WI38 (cell line): ENCODE data around the gene CHCHD5.

ENCODE experiments used
- H3K4me3 ChIP-seq: 2 replicates; pipeline ENCODE4 v1.5.1; 2011; ENCODE audit warnings: low read depth, mild to moderate bottlenecking, control low read depth, low read length
- CTCF ChIP-seq: IDR thresholded peaks from 2 replicates; pipeline ENCODE4 v1.5.1; 2012; ENCODE audit warnings: low read depth, mild to moderate bottlenecking, control low read depth, low read length

CHCHD5 gene

GRCh38 chr2:112580084-112580483 lies 4.3 kb upstream of the CHCHD5 start:
- H3K4me3 ChIP-seq = no peak overlapping the region
- TF ChIP-seq CTCF = no peak

GRCh38 chr2:112582314-112582746 lies 2.1 kb upstream of the CHCHD5 start:
- TF ChIP-seq CTCF = peak; percentile 38
- H3K4me3 ChIP-seq = no peak overlapping the region

- no peak for TF ChIP-seq CTCF
- peak overlapping the region; percentile 80 for H3K4me3 ChIP-seq
Measured at GRCh38 chr2:112583497-112584133, 794 bp upstream of the CHCHD5 start.

- peak overlapping the region; percentile 80 for H3K4me3 ChIP-seq
- no peak for TF ChIP-seq CTCF
Measured at GRCh38 chr2:112584891-112585250, 462 bp downstream of the CHCHD5 start.

GRCh38 chr2:112585400-112585799 lies 991 bp downstream of the CHCHD5 start:
- TF ChIP-seq CTCF = no peak
- peak overlapping the region; percentile 80; the same call in 1 of the 2 replicates for H3K4me3 ChIP-seq

GRCh38 chr2:112585873-112586464 lies 1.6 kb downstream of the CHCHD5 start:
- TF ChIP-seq CTCF = no peak
- H3K4me3 ChIP-seq = no peak overlapping the region

GRCh38 chr2:112588611-112589045 lies 4.2 kb downstream of the CHCHD5 start:
- no peak overlapping the region for H3K4me3 ChIP-seq
- no peak for TF ChIP-seq CTCF
